ENCODE results near the gene CD24. TPM values are rescaled to one million over a fixed set of nuclear protein-coding genes. Genes with fewer than 3 reads are reported as not detected.
"Not testable (repeated sequence)": the region's sequence is repeated elsewhere in the genome, so short reads cannot be mapped to it uniquely, and the experiment has no call there.

Gene CD24
- total RNA-seq, 4 donors from 2014 or later, result 5.1 to 235 (median 9.4) TPM

GRCh38 chr6:106975738-106976064, 1.2 kb upstream of the CD24 start:
- Histone ChIP-seq H3K9me3 (no peaks in the 10 kb centered on the region), H3K27ac (peak overlapping the region in 1 of 2 donors; percentile 52), H3K4me3 (peak overlapping the region; percentile 49 to 59), H3K27me3 (peaks cover 0 to 3% of the 10 kb centered on the region in 2 donors), H3K4me1 (no peaks in the 10 kb centered on the region), H3K36me3 (no peaks in the 10 kb centered on the region)
- TF ChIP-seq, protein P1, sequence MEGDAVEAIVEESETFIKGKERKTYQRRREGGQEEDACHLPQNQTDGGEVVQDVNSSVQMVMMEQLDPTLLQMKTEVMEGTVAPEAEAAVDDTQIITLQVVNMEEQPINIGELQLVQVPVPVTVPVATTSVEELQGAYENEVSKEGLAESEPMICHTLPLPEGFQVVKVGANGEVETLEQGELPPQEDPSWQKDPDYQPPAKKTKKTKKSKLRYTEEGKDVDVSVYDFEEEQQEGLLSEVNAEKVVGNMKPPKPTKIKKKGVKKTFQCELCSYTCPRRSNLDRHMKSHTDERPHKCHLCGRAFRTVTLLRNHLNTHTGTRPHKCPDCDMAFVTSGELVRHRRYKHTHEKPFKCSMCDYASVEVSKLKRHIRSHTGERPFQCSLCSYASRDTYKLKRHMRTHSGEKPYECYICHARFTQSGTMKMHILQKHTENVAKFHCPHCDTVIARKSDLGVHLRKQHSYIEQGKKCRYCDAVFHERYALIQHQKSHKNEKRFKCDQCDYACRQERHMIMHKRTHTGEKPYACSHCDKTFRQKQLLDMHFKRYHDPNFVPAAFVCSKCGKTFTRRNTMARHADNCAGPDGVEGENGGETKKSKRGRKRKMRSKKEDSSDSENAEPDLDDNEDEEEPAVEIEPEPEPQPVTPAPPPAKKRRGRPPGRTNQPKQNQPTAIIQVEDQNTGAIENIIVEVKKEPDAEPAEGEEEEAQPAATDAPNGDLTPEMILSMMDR (IDR thresholded peaks at IDR 0.05), result no peak
- no peak for TF ChIP-seq POLR2A (IDR thresholded peaks at IDR 0.05)
- no peak for DNase-seq
- intact Hi-C loops (cut with DNase I; ENCODE audit: low total_unique reads), result no loop called here

DNA sequence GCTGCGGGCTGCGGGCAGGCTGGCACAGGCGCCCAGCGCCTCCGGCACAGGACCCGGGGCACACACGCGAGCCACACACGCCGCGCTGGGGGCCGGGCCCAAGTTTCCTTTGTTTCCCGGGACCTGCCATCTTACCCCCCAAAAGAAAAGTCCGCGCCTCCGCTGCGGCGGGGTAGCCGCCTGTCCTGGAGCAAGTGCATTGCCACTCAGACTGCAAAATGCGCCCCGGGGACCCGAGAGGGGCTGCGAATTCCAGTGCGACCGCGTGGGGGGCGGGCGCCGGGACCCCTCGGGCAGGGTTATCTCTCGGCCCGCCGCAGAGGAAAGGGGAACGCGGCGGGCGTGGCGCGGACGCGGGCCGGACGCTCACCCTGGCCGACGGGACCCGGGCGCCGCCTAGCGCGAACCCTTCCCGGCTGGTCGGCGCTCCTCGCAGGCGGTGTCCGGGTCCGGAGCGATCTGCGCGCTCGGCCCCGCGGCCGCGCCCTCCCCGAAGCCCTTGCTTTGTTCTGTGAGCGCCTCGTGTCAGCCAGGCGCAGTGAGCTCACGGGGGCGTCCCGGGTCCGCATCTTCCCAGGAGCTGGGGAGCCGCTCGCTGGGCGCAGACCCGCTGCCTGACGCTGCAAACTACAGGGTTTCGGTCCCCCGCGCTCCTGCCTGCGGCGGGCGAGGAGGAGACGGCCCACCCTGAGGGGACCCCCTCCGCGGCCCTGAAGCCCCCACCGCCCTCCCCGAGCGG, 639 bp upstream of the CD24 start:
- TF ChIP-seq, protein P1 (IDR thresholded peaks at IDR 0.05), result peak in 2 of 4 experiments; percentile 8 to 29
- TF ChIP-seq POLR2A (IDR thresholded peaks at IDR 0.05), result no peak
- no peaks in the 10 kb centered on the region for H3K9me3 ChIP-seq
- peaks cover 0 to 3% of the 10 kb centered on the region in 2 donors for H3K27me3 ChIP-seq
- H3K4me3 ChIP-seq, result peak overlapping the region; percentile 49 to 59
- H3K27ac ChIP-seq, result peak overlapping the region in 1 of 2 donors; percentile 52
- H3K4me1 ChIP-seq, result no peaks in the 10 kb centered on the region
- DNase-seq, result no peak
- H3K36me3 ChIP-seq, result no peaks in the 10 kb centered on the region
- intact Hi-C loops (cut with DNase I; ENCODE audit: low total_unique reads), result no loop called here

- H3K4me1 ChIP-seq, result no peaks in the 10 kb centered on the region
- no peak for DNase-seq
- peak overlapping the region; percentile 27 to 46 for H3K4me3 ChIP-seq
- H3K36me3 ChIP-seq, result no peaks in the 10 kb centered on the region
- H3K27ac ChIP-seq, result peak overlapping the region in 1 of 2 donors; percentile 0
- H3K9me3 ChIP-seq, result no peaks in the 10 kb centered on the region
- intact Hi-C loops (cut with DNase I; ENCODE audit: low total_unique reads), result no loop called here
- H3K27me3 ChIP-seq, result peaks cover 0 to 3% of the 10 kb centered on the region in 2 donors
- TF ChIP-seq, protein P1 (IDR thresholded peaks at IDR 0.05), result no peak
- no peak for TF ChIP-seq POLR2A (IDR thresholded peaks at IDR 0.05)
Measured at GRCh38 chr6:106973836-106974335, 643 bp downstream of the CD24 start.

- DNase-seq, result no peak
- intact Hi-C loops (cut with DNase I; ENCODE audit: low total_unique reads), result no loop called here
- H3K9me3 ChIP-seq, result no peaks in the 10 kb centered on the region
- peak overlapping the region in 1 of 2 donors; percentile 0 for H3K27ac ChIP-seq
- H3K4me3 ChIP-seq, result peak overlapping the region; percentile 27 to 46
- TF ChIP-seq, protein P1 (IDR thresholded peaks at IDR 0.05), result no peak
- TF ChIP-seq POLR2A (IDR thresholded peaks at IDR 0.05), result no peak
- no peaks in the 10 kb centered on the region for H3K36me3 ChIP-seq
- H3K4me1 ChIP-seq, result no peaks in the 10 kb centered on the region
- H3K27me3 ChIP-seq, result peaks cover 0 to 3% of the 10 kb centered on the region in 2 donors
Measured at GRCh38 chr6:106973018-106973835, 1.3 kb downstream of the CD24 start.

GRCh38 chr6:106972500-106972899, 2.0 kb downstream of the CD24 start:
- H3K4me3 ChIP-seq, result no peak overlapping the region
- H3K9me3 ChIP-seq, result no peaks in the 10 kb centered on the region
- no peaks in the 10 kb centered on the region for H3K36me3 ChIP-seq
- H3K27me3 ChIP-seq, result peaks cover 0 to 3% of the 10 kb centered on the region in 2 donors
- no peak for TF ChIP-seq POLR2A (IDR thresholded peaks at IDR 0.05)
- TF ChIP-seq, protein P1 (IDR thresholded peaks at IDR 0.05), result no peak
- no peak for DNase-seq
- no peak overlapping the region for H3K27ac ChIP-seq
- H3K4me1 ChIP-seq, result no peaks in the 10 kb centered on the region
- intact Hi-C loops (cut with DNase I; ENCODE audit: low total_unique reads), result no loop called here

DNA sequence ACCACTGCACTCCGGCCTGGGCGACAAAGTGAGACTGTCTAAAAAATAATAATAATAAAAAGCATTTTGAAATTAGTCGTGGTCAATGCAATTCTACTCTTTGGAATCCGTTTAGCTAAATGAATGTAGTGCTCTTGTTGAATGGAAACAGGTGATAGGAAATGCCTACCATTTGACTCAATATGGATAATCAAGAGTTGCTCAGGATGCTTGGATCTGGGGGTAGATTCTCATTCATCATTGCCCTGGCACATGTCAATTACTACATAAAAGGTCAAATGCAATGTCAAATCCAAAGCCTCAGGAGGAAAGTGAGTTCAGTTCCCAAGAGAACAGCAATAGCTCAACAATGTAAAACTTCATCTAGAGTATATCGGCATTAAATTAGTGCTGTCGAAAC, 3.8 kb downstream of the CD24 start:
- DNase-seq; H3K27me3 ChIP-seq; H3K4me1 ChIP-seq; H3K36me3 ChIP-seq; H3K9me3 ChIP-seq; H3K4me3 ChIP-seq; intact Hi-C loops (cut with DNase I; ENCODE audit: low total_unique reads); H3K27ac ChIP-seq: not testable (repeated sequence)

All from uterus (tissue), 4 donors.